Tibial nerve (tissue), 4 donors: ENCODE data around the gene DEPP1.
A peak's percentile ranks its signal among the peaks of the same experiment; 100 is the strongest.

Experiments
- CTCF ChIP-seq, 5 experiments: fragments of 200-600 bp in 3 of 5; fragments of 450-650 bp in 2 of 5; sonication (generic) in 3 of 5; IDR thresholded peaks; one replicate each; pipeline ENCODE4 v1.5.1; 2016 to 2019; ENCODE audit warnings: antibody characterized with exemption in 5 of 5, mild to moderate bottlenecking in 3 of 5, moderate library complexity in 2 of 5
- EP300 ChIP-seq, 2 donors: sonication (generic); formaldehyde crosslinking; IDR thresholded peaks; one replicate each; pipeline ENCODE4 v1.6.1; 2017; ENCODE audit warnings: antibody characterized with exemption in 2 of 2, mild to moderate bottlenecking in 1 of 2

- peak in 1 of 2 donors; percentile 37 for TF ChIP-seq EP300 (IDR thresholded peaks at IDR 0.05)
- TF ChIP-seq CTCF (IDR thresholded peaks at IDR 0.05): peak; percentile 64 to 86 (median 76)
Observed at GRCh38 chr10:45008524-45009161, 30.0 kb upstream of the DEPP1 start.
